K562 (cell line): Measurements from ENCODE around the gene RALB. TPM values are rescaled to one million over a fixed set of nuclear protein-coding genes. Genes with fewer than 3 reads are reported as not detected.

Experiments used
- ATAC-seq: fragments of 200-7000 bp; cut with Tn5 transposase; 3 replicates; pipeline ENCODE4 v1.9.1; 2020; ENCODE audit warnings: moderate library complexity
- BruUV-seq: library from RNA; stranded (reverse); fragments of 400-500 nt; replicated peaks from 2 replicates; lab custom pipeline; 2021; lab: Mats Ljungman, UMichigan
- CTCF ChIA-PET: fragments of 300-600 bp; formaldehyde crosslinking; extraction: SDS; loops from one replicate; lab custom pipeline; 2021; ENCODE audit warnings: low intra/inter-chr PET ratio; lab: Yijun Ruan, JAX
- POLR2A ChIA-PET: fragments of 300-600, 350-650 bp; sonication (Branson Sonifier 250); formaldehyde crosslinking; extraction: SDS; loops from one replicate; lab custom pipeline; 2021; ENCODE audit warnings: antibody characterized with exemption, inconsistent platforms; lab: Yijun Ruan, JAX
- DNase-seq, 4 experiments: peaks; one replicate each; pipeline versions ENCODE4 v3.0.0 to v3.0.0-alpha.2; 2011 to 2018; ENCODE audit warnings: low spot score in 3 of 4, mixed read lengths in 3 of 4; ENCODE audit errors: extremely low read depth in 1 of 4
- FAIRE-seq: peaks from 2 replicates; lab custom pipeline; 2011; peaks lifted over from hg19 to GRCh38; lab: Jason Lieb, UNC
- H2AFZ ChIP-seq: 2 replicates; pipeline ENCODE4 v1.6.0; 2011; ENCODE audit warnings: low read depth, low read length, control low read depth, inconsistent platforms
- H3K27ac ChIP-seq: fragments of 200-600 bp; 3 replicates; pipeline ENCODE4 v1.8.0; 2011; ENCODE audit warnings: low read depth, mild to moderate bottlenecking, control low read depth, inconsistent platforms, low read length, moderate library complexity, mixed read lengths; ENCODE audit errors: extremely low read depth
- H3K27me3 ChIP-seq, 2 experiments: fragments of 300-600 bp in 1 of 2; 2 replicates in 1 of 2; 3 replicates in 1 of 2; pipeline versions ENCODE4 v1.6.0 to v1.8.0; 2011; ENCODE audit warnings: inconsistent platforms in 2 of 2, low read length in 2 of 2, mild to moderate bottlenecking in 1 of 2, mixed read lengths in 1 of 2, moderate library complexity in 1 of 2; ENCODE audit not compliant: control insufficient read depth in 2 of 2, insufficient read depth in 2 of 2
- H3K36me3 ChIP-seq: fragments of 300-600 bp; 3 replicates; pipeline ENCODE4 v1.8.0; 2011; ENCODE audit warnings: mild to moderate bottlenecking, low read length, inconsistent platforms; ENCODE audit not compliant: control insufficient read depth, insufficient read depth
- H3K4me1 ChIP-seq, 2 experiments: fragments of 200-600 bp in 1 of 2; replicated peaks in 1 of 2; 2 replicates in 1 of 2; 3 replicates in 1 of 2; pipeline versions ENCODE4 v1.5.1 to v1.8.0; 2011; ENCODE audit warnings: inconsistent platforms in 2 of 2, low read length in 2 of 2, mild to moderate bottlenecking in 1 of 2, mixed read lengths in 1 of 2, moderate library complexity in 1 of 2; ENCODE audit not compliant: control insufficient read depth in 2 of 2, insufficient read depth in 2 of 2
- H3K4me2 ChIP-seq: 2 replicates; pipeline ENCODE4 v1.6.1; 2011; ENCODE audit warnings: low read length, control low read depth, inconsistent platforms, mixed read lengths; ENCODE audit not compliant: insufficient read depth
- H3K4me3 ChIP-seq: fragments of 200-600 bp; sonication (generic), shearing (Covaris generic); 2 replicates; pipeline ENCODE4 v1.5.1; 2016; ENCODE audit warnings: control low read depth, inconsistent platforms
- H3K79me2 ChIP-seq: fragments of 200-600 bp; 3 replicates; pipeline ENCODE4 v1.8.0; 2011; ENCODE audit warnings: low read length, inconsistent platforms; ENCODE audit not compliant: control insufficient read depth, insufficient read depth
- H3K9ac ChIP-seq, 2 experiments: 2 replicates each; pipeline versions ENCODE4 v1.6.0 to v1.6.1; 2011; ENCODE audit warnings: low read depth in 2 of 2, low read length in 2 of 2, control low read depth in 1 of 2, inconsistent platforms in 1 of 2, mild to moderate bottlenecking in 1 of 2, mixed read lengths in 1 of 2; ENCODE audit not compliant: insufficient read depth in 1 of 2
- H3K9me1 ChIP-seq: one replicate; pipeline ENCODE4 v1.6.0; 2011; ENCODE audit warnings: inconsistent platforms, mild to moderate bottlenecking, low read length, moderate library complexity; ENCODE audit not compliant: control insufficient read depth, insufficient read depth
- H3K9me3 ChIP-seq: replicated peaks from 2 replicates; pipeline ENCODE4 v1.5.1; 2011; ENCODE audit warnings: low read depth, low read length, inconsistent platforms; ENCODE audit not compliant: control insufficient read depth, insufficient read depth
- H4K20me1 ChIP-seq: replicated peaks from 2 replicates; pipeline ENCODE4 v1.6.1; 2011; ENCODE audit warnings: low read length, inconsistent platforms, mixed read lengths; ENCODE audit not compliant: control insufficient read depth, insufficient read depth
- CBFB ChIP-seq: sonication (generic); formaldehyde crosslinking; IDR thresholded peaks from 2 replicates; pipeline ENCODE4 v1.4.0; 2020; ENCODE audit warnings: mild to moderate bottlenecking, missing genetic modification reagents
- CEBPB ChIP-seq: fragments of 450-650 bp; IDR thresholded peaks from 2 replicates; pipeline ENCODE4 v1.6.1; 2016; ENCODE audit warnings: missing genetic modification characterization, missing compliant biosample characterization
- CSDE1 ChIP-seq, 2 experiments: fragments of 450-650 bp; IDR thresholded peaks; 2 replicates each; pipeline ENCODE4 v1.6.1; 2016; ENCODE audit warnings: mild to moderate bottlenecking in 1 of 2
- ELF2 ChIP-seq: fragments of 250-450 bp; sonication (Bioruptor Pico); IDR thresholded peaks from 2 replicates; pipeline ENCODE4 v1.5.0; 2021; ENCODE audit warnings: mild to moderate bottlenecking
- FIP1L1 ChIP-seq: fragments of 200-400 bp; formaldehyde crosslinking; IDR thresholded peaks from 2 replicates; pipeline ENCODE4 v1.6.1; 2018; ENCODE audit warnings: mild to moderate bottlenecking, low read depth, low read length; ENCODE audit not compliant: poor library complexity, severe bottlenecking
- GABPB2 ChIP-seq: fragments of 250-450 bp; sonication (Bioruptor Pico); conservative IDR thresholded peaks from 2 replicates; pipeline ENCODE4 v1.5.1; 2021; ENCODE audit warnings: mild to moderate bottlenecking
- NCOA4 ChIP-seq: fragments of 450-650 bp; IDR thresholded peaks from 2 replicates; pipeline ENCODE4 v1.6.1; 2018; ENCODE audit warnings: mild to moderate bottlenecking; ENCODE audit not compliant: partially characterized antibody
- PRDM10 ChIP-seq: fragments of 450-650 bp; IDR thresholded peaks from 2 replicates; pipeline ENCODE4 v1.6.1; 2018; ENCODE audit not compliant: partially characterized antibody
- SLC30A9 ChIP-seq: fragments of 250-450 bp; sonication (Bioruptor Pico); IDR thresholded peaks from 2 replicates; pipeline ENCODE4 v1.8.0; 2022; ENCODE audit warnings: mild to moderate bottlenecking, moderate library complexity
- SMARCC2 ChIP-seq: fragments of 450-650 bp; IDR thresholded peaks from 2 replicates; pipeline ENCODE4 v1.6.1; 2017; ENCODE audit warnings: antibody characterized with exemption, moderate library complexity, mild to moderate bottlenecking, low read depth
- TFE3 ChIP-seq: fragments of 450-650 bp; formaldehyde crosslinking; IDR thresholded peaks from 2 replicates; pipeline ENCODE4 v1.4.0; 2020; ENCODE audit warnings: mild to moderate bottlenecking, mixed read lengths
- TRIM28 ChIP-seq: fragments of 450-650 bp; IDR thresholded peaks from 2 replicates; pipeline ENCODE4 v1.6.1; 2017
- XRCC5 ChIP-seq: fragments of 200-400 bp; formaldehyde crosslinking; IDR thresholded peaks from 2 replicates; pipeline ENCODE4 v1.6.1; 2017; ENCODE audit warnings: low read depth, mild to moderate bottlenecking, low read length
- ZNF121 ChIP-seq: sonication (generic); formaldehyde crosslinking; conservative IDR thresholded peaks from 2 replicates; pipeline ENCODE4 v1.8.0; 2022; ENCODE audit warnings: missing genetic modification reagents
- ZNF124 ChIP-seq: sonication (generic); formaldehyde crosslinking; IDR thresholded peaks from 2 replicates; pipeline ENCODE4 v1.8.1; 2022; ENCODE audit warnings: missing genetic modification reagents
- ZNF165 ChIP-seq: fragments of 250-450 bp; sonication (Bioruptor Pico); IDR thresholded peaks from 2 replicates; pipeline ENCODE4 v1.4.0; 2020; ENCODE audit warnings: borderline replicate concordance
- ZNF583 ChIP-seq: fragments of 250-450 bp; sonication (Bioruptor Pico); IDR thresholded peaks from 2 replicates; pipeline ENCODE4 v1.4.0; 2020
- WGBS: fragments of 100-300 bp; shearing (Covaris generic); methylation state at CpG from one replicate; pipeline ENCODE4 v1.1.6; 2016; ENCODE audit warnings: low coverage, mixed read lengths; ENCODE audit not compliant: insufficient coverage; ENCODE audit errors: missing lambda C conversion rate; 5-methylcytosine and 5-hydroxymethylcytosine counted together
- in situ Hi-C: fragments of 300-500 bp; cut with MboI; formaldehyde crosslinking; loops from 4 replicates; pipeline ENCODE4 v1.15.0; 2018; ENCODE audit warnings: inconsistent platforms, mixed read lengths
- intact Hi-C: fragments of 100-400 bp; cut with micrococcal nuclease; formaldehyde crosslinking; loops from 2 replicates; pipeline ENCODE4 v1.14.2; 2022
- polyA plus RNA-seq, 8 experiments: library from polyadenylated mRNA; depleted of rRNA in 4 of 8; stranded (reverse) in 5 of 8; unstranded in 3 of 8; fragments of >200 nt; fragmentation: Nextera tagmentation in 2 of 8; fragmentation: Illumina TruSeq in 1 of 8; extraction: Ambion mirVana in 2 of 8; extraction: Trizol in 1 of 8; gene quantifications; 2 replicates each; pipeline versions ENCODE4 v1.2.1 to v1.2.3, GENCODE V29; 2011 to 2014; ENCODE audit warnings: inconsistent platforms in 1 of 8, missing spikeins in 1 of 8
- total RNA-seq, 7 experiments: library from RNA; depleted of rRNA in 6 of 7; stranded (reverse); fragments of >200 nt in 6 of 7; fragmentation: Illumina TruSeq in 2 of 7; extraction: Trizol in 2 of 7; gene quantifications; 2 replicates each; pipeline versions ENCODE4 v1.2.1 to v1.2.3, GENCODE V29; 2011 to 2021; ENCODE audit warnings: low replicate concordance in 1 of 7

Gene RALB
- total and polyA plus RNA-seq, 9 of the 15 experiments (the other 6 are each of a cell fraction or from before 2014, with no cell fraction given), result 14.8 to 65.6 (median 38.4) TPM

GRCh38 chr2:120240901-120241429 lies 11.7 kb upstream of the RALB start:
- H2AFZ ChIP-seq, result no peak overlapping the region
- H3K4me3 ChIP-seq, result no peak overlapping the region
- H3K27ac ChIP-seq, result no peak overlapping the region
- H3K9me1 ChIP-seq, result no peaks in the 10 kb centered on the region
- in situ Hi-C loops, result no loop called here
- H3K27me3 ChIP-seq, result no peaks in the 10 kb centered on the region
- no peak for TF ChIP-seq ZNF583 (CRISPR knock-in tag)
- no peak for TF ChIP-seq XRCC5
- no peak for TF ChIP-seq NCOA4
- no peak for TF ChIP-seq ZNF121
- TF ChIP-seq TRIM28, result no peak
- no peak for TF ChIP-seq ZNF165
- no peak for TF ChIP-seq SMARCC2
- no peak for TF ChIP-seq ZNF124 (CRISPR knock-in tag)
- TF ChIP-seq CSDE1 (IDR thresholded peaks at IDR 0.05), result no peak
- TF ChIP-seq FIP1L1, result no peak
- no peak for TF ChIP-seq CEBPB (tag)
- TF ChIP-seq ELF2 (CRISPR knock-in tag), result no peak
- no peak for TF ChIP-seq CBFB (CRISPR knock-in tag)
- no peak for TF ChIP-seq PRDM10
- TF ChIP-seq SLC30A9, result no peak
- TF ChIP-seq GABPB2, result no peak
- TF ChIP-seq TFE3 (CRISPR knock-in tag), result no peak
- intact Hi-C loops, result no loop called here
- H3K79me2 ChIP-seq, result no peaks in the 10 kb centered on the region
- peak overlapping the region in 1 of 2 experiments; percentile 68; a peak in 2 of 4 replicates for H3K9ac ChIP-seq
- BruUV-seq, result no TSS peak
- no peaks in the 10 kb centered on the region for H3K36me3 ChIP-seq
- CTCF ChIA-PET, result no interaction called here
- H3K9me3 ChIP-seq, result no peaks in the 10 kb centered on the region
- WGBS, result 41% methylated on average over 7 of the region's 10 CpGs
- H3K4me1 ChIP-seq, result peaks cover 18 to 28% of the 10 kb centered on the region in 2 experiments
- POLR2A ChIA-PET, result interaction anchor here (0.8 kb wide), 1 partner anchor 11 kb away, joined by 5 read pairs; the partner anchor contains the start of gene RALB
- H3K4me2 ChIP-seq, result no peak overlapping the region
- DNase-seq, result no peak
- no peak for FAIRE-seq
- no peaks in the 10 kb centered on the region for H4K20me1 ChIP-seq
- ATAC-seq, result no peak
